ENCODE results near the gene LDHD.

DNA sequence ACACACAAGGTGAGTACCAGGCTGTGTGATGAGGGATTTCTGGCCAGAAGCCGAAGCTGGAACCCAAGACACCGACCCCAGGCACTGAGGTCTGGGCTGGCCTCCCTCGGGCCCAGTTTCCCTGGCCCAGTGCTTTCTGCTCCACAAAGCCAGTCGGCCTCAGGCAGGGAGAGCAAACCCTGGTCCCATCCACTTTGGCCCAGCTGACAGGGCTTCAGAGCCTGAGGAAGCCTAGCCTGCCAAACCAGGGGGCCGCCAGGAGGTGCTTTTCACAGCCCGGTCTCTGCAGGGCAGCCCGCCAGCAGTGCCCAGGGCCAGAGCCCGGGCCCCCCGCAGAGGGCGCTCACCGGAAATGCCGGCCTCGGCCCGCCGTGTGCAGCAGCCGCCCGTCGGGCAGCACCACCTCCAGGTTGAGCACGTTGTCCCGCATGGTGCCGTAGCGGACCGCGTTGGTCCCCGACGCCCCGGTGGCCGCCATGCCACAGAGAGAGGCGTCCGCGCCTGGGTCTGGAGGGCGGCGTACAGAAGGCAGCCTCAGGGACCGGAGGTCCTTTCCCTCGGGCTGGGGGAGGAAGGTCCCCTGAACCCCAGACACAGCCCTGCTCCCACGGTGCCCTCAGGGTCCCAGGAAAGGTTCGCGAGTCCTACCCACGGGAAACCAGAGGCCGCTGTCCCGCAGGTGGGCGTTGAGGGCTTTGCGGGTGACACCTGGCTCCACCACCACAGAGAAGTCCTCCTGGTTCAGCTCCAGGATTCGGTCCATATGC, 2.2 kb downstream of the LDHD start:
- TF ChIP-seq EZH2 (IDR thresholded peaks at IDR 0.05; ENCODE audit: insufficient read depth, poor library complexity, severe bottlenecking) = no peak
- no peak for TF ChIP-seq EZH2phosphoT487 (IDR thresholded peaks at IDR 0.05; ENCODE audit: insufficient read depth, low read depth)

All from GM23248 (cell line).